IMR-90 (cell line): ENCODE results near the gene PLCB4. TPM values are rescaled to one million over a fixed set of nuclear protein-coding genes. Genes with fewer than 3 reads are reported as not detected.

ENCODE experiments used
- ATAC-seq: fragments of 200-7000 bp; cut with Tn5 transposase; 2 replicates; pipeline ENCODE4 v1.9.1; 2020; ENCODE audit warnings: low read depth, mild to moderate bottlenecking, moderate library complexity
- BruUV-seq: library from RNA; stranded (reverse); fragments of 400-500 nt; replicated peaks from 2 replicates; lab custom pipeline; 2021; lab: Mats Ljungman, UMichigan
- CTCF ChIA-PET: fragments of 300-600 bp; formaldehyde crosslinking; extraction: SDS; loops from one replicate; lab custom pipeline; 2021; ENCODE audit warnings: antibody characterized with exemption; lab: Yijun Ruan, JAX
- POLR2A ChIA-PET: fragments of 300-600 bp; sonication (Branson Sonifier 250); formaldehyde crosslinking; loops from one replicate; lab custom pipeline; 2022; ENCODE audit warnings: antibody characterized with exemption; ENCODE audit not compliant: unreplicated experiment; lab: Charles Lee
- DNase-seq: peaks from one replicate; pipeline ENCODE4 v3.0.0; 2013
- H2AFZ ChIP-seq: replicated peaks from 2 replicates; pipeline ENCODE3; 2013; ENCODE audit warnings: low read length, mild to moderate bottlenecking; ENCODE audit not compliant: poor library complexity
- H2AK5ac ChIP-seq: 2 replicates; pipeline ENCODE4 v1.6.1; 2013; ENCODE audit warnings: low read depth, low read length, inconsistent platforms
- H2AK9ac ChIP-seq: replicated peaks from 2 replicates; pipeline ENCODE3; 2013; ENCODE audit warnings: mild to moderate bottlenecking, low read depth, low read length, moderate library complexity; ENCODE audit not compliant: poor library complexity
- H2BK120ac ChIP-seq: 2 replicates; pipeline ENCODE4 v1.6.1; 2013; ENCODE audit warnings: low read depth, low read length, inconsistent platforms
- H2BK15ac ChIP-seq: 3 replicates; pipeline ENCODE4 v1.6.1; 2013; ENCODE audit warnings: low read depth, low read length, inconsistent platforms
- H2BK20ac ChIP-seq: 2 replicates; pipeline ENCODE4 v1.6.1; 2013; ENCODE audit warnings: low read depth, mild to moderate bottlenecking, inconsistent platforms, low read length, moderate library complexity
- H2BK5ac ChIP-seq: 2 replicates; pipeline ENCODE4 v1.6.1; 2013; ENCODE audit warnings: mild to moderate bottlenecking, low read depth, low read length, inconsistent platforms; ENCODE audit not compliant: poor library complexity, severe bottlenecking
- H3K14ac ChIP-seq: replicated peaks from 2 replicates; pipeline ENCODE4 v1.6.1; 2013; ENCODE audit warnings: low read depth, low read length, inconsistent platforms
- H3K18ac ChIP-seq: 2 replicates; pipeline ENCODE4 v1.6.1; 2013; ENCODE audit warnings: low read depth, low read length, control low read depth
- H3K23ac ChIP-seq: 2 replicates; pipeline ENCODE4 v1.6.1; 2013; ENCODE audit warnings: low read depth, low read length, inconsistent platforms
- H3K27ac ChIP-seq: 2 replicates; pipeline ENCODE4 v1.5.1; 2013; ENCODE audit warnings: mild to moderate bottlenecking, control low read depth, low read length; ENCODE audit not compliant: insufficient read depth
- H3K27me3 ChIP-seq: 2 replicates; pipeline ENCODE4 v1.6.1; 2013; ENCODE audit warnings: low read length; ENCODE audit not compliant: control insufficient read depth, insufficient read depth
- H3K36me3 ChIP-seq: 2 replicates; pipeline ENCODE4 v1.6.1; 2013; ENCODE audit warnings: low read length, mixed read lengths; ENCODE audit not compliant: control insufficient read depth, insufficient read depth
- H3K4ac ChIP-seq: 2 replicates; pipeline ENCODE4 v1.6.1; 2013; ENCODE audit warnings: low read depth, low read length, inconsistent platforms
- H3K4me1 ChIP-seq: 2 replicates; pipeline ENCODE4 v1.6.1; 2013; ENCODE audit warnings: low read length, mixed read lengths; ENCODE audit not compliant: control insufficient read depth, insufficient read depth
- H3K4me2 ChIP-seq: 2 replicates; pipeline ENCODE4 v1.6.1; 2013; ENCODE audit warnings: low read depth, mild to moderate bottlenecking, control low read depth, low read length, moderate library complexity
- H3K4me3 ChIP-seq: 2 replicates; pipeline ENCODE4 v1.5.1; 2013; ENCODE audit warnings: low read depth, mild to moderate bottlenecking, control low read depth, low read length, moderate library complexity; ENCODE audit not compliant: insufficient read depth
- H3K56ac ChIP-seq: 2 replicates; pipeline ENCODE4 v1.6.1; 2013; ENCODE audit warnings: low read length, inconsistent platforms; ENCODE audit not compliant: insufficient read depth; ENCODE audit errors: extremely low read depth
- H3K79me1 ChIP-seq, 2 experiments: 2 replicates each; pipeline ENCODE4 v1.6.1; 2013; ENCODE audit warnings: low read length in 2 of 2, inconsistent platforms in 1 of 2, low read depth in 1 of 2
- H3K9ac ChIP-seq: 2 replicates; pipeline ENCODE4 v1.6.1; 2013; ENCODE audit warnings: low read depth, low read length, control low read depth
- H3K9me1 ChIP-seq: 2 replicates; pipeline ENCODE4 v1.6.1; 2013; ENCODE audit warnings: low read length, inconsistent platforms; ENCODE audit not compliant: insufficient read depth
- H3K9me3 ChIP-seq: 2 replicates; pipeline ENCODE4 v1.6.1; 2013; ENCODE audit warnings: low read length; ENCODE audit not compliant: control insufficient read depth, insufficient read depth
- H4K20me1 ChIP-seq: 2 replicates; pipeline ENCODE4 v1.6.1; 2013; ENCODE audit warnings: low read length, inconsistent platforms; ENCODE audit not compliant: insufficient read depth
- H4K5ac ChIP-seq: 2 replicates; pipeline ENCODE4 v1.6.1; 2013; ENCODE audit warnings: mild to moderate bottlenecking, low read depth, low read length, control low read depth
- H4K8ac ChIP-seq, 2 experiments: 2 replicates each; pipeline ENCODE4 v1.6.1; 2013; ENCODE audit warnings: low read depth in 2 of 2, low read length in 2 of 2, control low read depth in 1 of 2, inconsistent platforms in 1 of 2
- H4K91ac ChIP-seq: 2 replicates; pipeline ENCODE4 v1.6.1; 2013; ENCODE audit warnings: low read depth, low read length, inconsistent platforms; ENCODE audit not compliant: insufficient read depth
- BHLHE40 ChIP-seq: fragments of 150-350 bp; IDR thresholded peaks from 2 replicates; pipeline ENCODE4 v1.6.1; 2016; ENCODE audit warnings: mild to moderate bottlenecking, low read depth, low read length
- CEBPB ChIP-seq: IDR thresholded peaks from 2 replicates; pipeline ENCODE4 v1.6.1; 2012; ENCODE audit warnings: low read depth, low read length, improper control_type of control experiment
- CHD1 ChIP-seq: IDR thresholded peaks from 2 replicates; pipeline ENCODE4 v1.6.1; 2012; ENCODE audit warnings: low read depth, low read length, improper control_type of control experiment
- ELK1 ChIP-seq: fragments of 150-350 bp; IDR thresholded peaks from 2 replicates; pipeline ENCODE4 v1.6.1; 2016; ENCODE audit warnings: low read depth, mild to moderate bottlenecking, low read length, moderate library complexity, borderline replicate concordance
- FOS ChIP-seq: fragments of 150-350 bp; IDR thresholded peaks from 2 replicates; pipeline ENCODE4 v1.6.1; 2016; ENCODE audit warnings: low read depth, low read length
- MAZ ChIP-seq: IDR thresholded peaks from 2 replicates; pipeline ENCODE4 v1.6.1; 2012; ENCODE audit warnings: low read depth, mild to moderate bottlenecking, low read length, improper control_type of control experiment, moderate library complexity, borderline replicate concordance
- MXI1 ChIP-seq: IDR thresholded peaks from 2 replicates; pipeline ENCODE4 v1.6.1; 2012; ENCODE audit warnings: low read depth, mild to moderate bottlenecking, low read length, moderate library complexity, borderline replicate concordance
- RCOR1 ChIP-seq: IDR thresholded peaks from 2 replicates; pipeline ENCODE4 v1.6.1; 2012; ENCODE audit warnings: mild to moderate bottlenecking, low read length, improper control_type of control experiment; ENCODE audit not compliant: insufficient replicate concordance
- RFX5 ChIP-seq: IDR thresholded peaks from 2 replicates; pipeline ENCODE4 v1.8.0; 2012; ENCODE audit warnings: low read depth, mild to moderate bottlenecking, low read length, moderate library complexity
- USF2 ChIP-seq: fragments of 150-350 bp; IDR thresholded peaks from 2 replicates; pipeline ENCODE4 v1.6.1; 2017; ENCODE audit warnings: mild to moderate bottlenecking, antibody characterized with exemption, low read length, low read depth
- WGBS, 2 experiments: methylation state at CpG; one replicate each; pipeline versions ENCODE4 v1.1.5 to v1.1.7; 2013; ENCODE audit warnings: missing lambda C conversion rate in 2 of 2; ENCODE audit not compliant: insufficient read length in 1 of 2; ENCODE audit errors: extremely low coverage in 2 of 2; 5-methylcytosine and 5-hydroxymethylcytosine counted together
- dilution Hi-C: fragments of 300-500 bp; cut with HindIII; formaldehyde crosslinking; loops from one replicate; pipeline ENCODE4 v1.14.3; 2018; ENCODE audit warnings: low sequenced_read_pairs; ENCODE audit not compliant: unreplicated experiment
- in situ Hi-C: fragments of 300-500 bp; cut with MboI; formaldehyde crosslinking; loops from 3 replicates; pipeline ENCODE4 v1.14.3; 2019; ENCODE audit warnings: low sequenced_read_pairs, inconsistent platforms, mixed read lengths
- intact Hi-C: fragments of 100-400 bp; cut with micrococcal nuclease; formaldehyde crosslinking; loops from 2 replicates; pipeline ENCODE4 v1.10.0; 2022
- polyA plus RNA-seq, 3 experiments: library from polyadenylated mRNA; depleted of rRNA; stranded (reverse); fragments of >200 nt; gene quantifications; 2 replicates each; pipeline ENCODE4 v1.2.3, GENCODE V29; 2012; ENCODE audit warnings: low replicate concordance in 1 of 3
- total RNA-seq: library from RNA; depleted of rRNA; stranded (reverse); fragments of >200 nt; gene quantifications from 2 replicates; pipeline ENCODE4 v1.2.3, GENCODE V29; 2012

The PLCB4 gene
- total and polyA plus RNA-seq, 2 of the 4 experiments (the other 2 are of a cell fraction) = 12.5 to 24.0 TPM

- H3K9me1 ChIP-seq = peaks cover 12% of the 10 kb centered on the region
- dilution Hi-C loops = no loop called here
Measured at GRCh38 chr20:9211016-9211760, 142.3 kb downstream of the PLCB4 start.

More at GRCh38 chr20:9211016-9211760, 142.3 kb downstream of the PLCB4 start:
- H4K5ac ChIP-seq = no peak overlapping the region; the same call in 1 of the 2 replicates
- no peak overlapping the region for H3K18ac ChIP-seq
- H2AK5ac ChIP-seq = peak overlapping the region; percentile 77; the same call in 1 of the 2 replicates
- ChIA-PET POLR2A (no interaction called here), CTCF (no interaction called here)
- H4K20me1 ChIP-seq = peaks cover 18% of the 10 kb centered on the region
- H3K4me3 ChIP-seq = no peak overlapping the region
- no peak overlapping the region for H2AFZ ChIP-seq
- H3K4ac ChIP-seq = no peak overlapping the region; the same call in 1 of the 2 replicates
- 100% methylated on average over 2 of the region's 4 CpGs; no CpG with 5 or more reads in 1 of the 2 experiments for WGBS, 2 experiments
- no peak overlapping the region for H3K56ac ChIP-seq
- no peak overlapping the region for H4K91ac ChIP-seq
- DNase-seq = no peak
- no peak overlapping the region for H2BK20ac ChIP-seq
- in situ Hi-C loops (no loop called here), intact Hi-C loops (no loop called here)
- no peak overlapping the region for H2AK9ac ChIP-seq
- H3K9me3 ChIP-seq = no peaks in the 10 kb centered on the region
- peaks cover 8% of the 10 kb centered on the region for H3K4me1 ChIP-seq
- TF ChIP-seq FOS = no peak
- no peak for TF ChIP-seq RCOR1
- no peak for TF ChIP-seq USF2
- no peak for TF ChIP-seq MXI1
- TF ChIP-seq ELK1 = no peak
- no peak for TF ChIP-seq RFX5
- TF ChIP-seq MAZ = no peak
- no peak for TF ChIP-seq CEBPB
- no peak for TF ChIP-seq CHD1
- no peak for TF ChIP-seq BHLHE40
- H2BK5ac ChIP-seq = no peak overlapping the region
- H2BK120ac ChIP-seq = no peak overlapping the region
- BruUV-seq = no TSS peak
- H3K9ac ChIP-seq = no peak overlapping the region
- H2BK15ac ChIP-seq = no peak overlapping the region
- H3K79me1 ChIP-seq = peaks cover 43 to 71% of the 10 kb centered on the region in 2 experiments
- H3K27ac ChIP-seq = no peak overlapping the region
- no peak for ATAC-seq
- no peak overlapping the region for H4K8ac ChIP-seq
- H3K27me3 ChIP-seq = no peaks in the 10 kb centered on the region
- peak overlapping the region; percentile 5; the same call in 1 of the 2 replicates for H3K23ac ChIP-seq
- no peaks in the 10 kb centered on the region; the same call in 1 of the 2 replicates for H3K36me3 ChIP-seq
- no peak overlapping the region for H3K4me2 ChIP-seq
- peak overlapping the region; percentile 13; the same call in 1 of the 2 replicates for H3K14ac ChIP-seq
